ENCODE data around the gene ZC2HC1B. TPM values are rescaled to one million over a fixed set of nuclear protein-coding genes. Genes with fewer than 3 reads are reported as not detected.

Gene ZC2HC1B
- total and polyA plus RNA-seq, 2 experiments from 2014 or later = not detected

- H3K9me3 ChIP-seq (ENCODE audit: low read depth) = no peaks in the 10 kb centered on the region
- H3K4me1 ChIP-seq (ENCODE audit: insufficient read depth) = no peaks in the 10 kb centered on the region
- H3K79me2 ChIP-seq = peaks cover 3% of the 10 kb centered on the region
- 85% methylated on average over 2 of the region's 2 CpGs for WGBS (ENCODE audit: low lambda C conversion rate, missing lambda C conversion rate)
- H4K20me1 ChIP-seq (ENCODE audit: insufficient read depth, poor library complexity, severe bottlenecking) = no peaks in the 10 kb centered on the region
- no peak overlapping the region for H3K27ac ChIP-seq
- H3K4me2 ChIP-seq = no peak overlapping the region
- no peak for DNase-seq (ENCODE audit: low spot score)
- H3K9me2 ChIP-seq (replicated peaks; ENCODE audit: insufficient read depth) = no peaks in the 10 kb centered on the region
- no peaks in the 10 kb centered on the region for H3K27me3 ChIP-seq
- TF ChIP-seq CTCF (IDR thresholded peaks at IDR 0.05; ENCODE audit: poor library complexity) (no peak), EZH2 (IDR thresholded peaks at IDR 0.05; ENCODE audit: borderline replicate concordance) (no peak), EZH2phosphoT487 (IDR thresholded peaks at IDR 0.05; ENCODE audit: low read depth, severe bottlenecking, unreplicated experiment) (no peak)
- H3K4me3 ChIP-seq = no peak overlapping the region
- no peak overlapping the region for H2AFZ ChIP-seq
- no peaks in the 10 kb centered on the region for H3K36me3 ChIP-seq (replicated peaks; ENCODE audit: insufficient read depth, low read depth)
Observed at GRCh38 chr6:143982968-143983367, 118.7 kb downstream of the ZC2HC1B start.

GRCh38 chr6:143984666-143985065 lies 120.4 kb downstream of the ZC2HC1B start:
- Histone ChIP-seq H3K36me3 (replicated peaks; ENCODE audit: insufficient read depth, low read depth) (no peaks in the 10 kb centered on the region), H3K9me2 (replicated peaks; ENCODE audit: insufficient read depth) (no peaks in the 10 kb centered on the region), H3K4me1 (ENCODE audit: insufficient read depth) (no peaks in the 10 kb centered on the region), H3K79me2 (peaks cover 3% of the 10 kb centered on the region), H3K27ac (no peak overlapping the region), H4K20me1 (ENCODE audit: insufficient read depth, poor library complexity, severe bottlenecking) (no peaks in the 10 kb centered on the region), H3K4me2 (no peak overlapping the region), H3K9me3 (ENCODE audit: low read depth) (no peaks in the 10 kb centered on the region), H3K27me3 (no peaks in the 10 kb centered on the region), H3K4me3 (no peak overlapping the region), H2AFZ (no peak overlapping the region)
- no peak for DNase-seq (ENCODE audit: low spot score)
- 69% methylated on average over 2 of the region's 2 CpGs for WGBS (ENCODE audit: low lambda C conversion rate, missing lambda C conversion rate)
- no peak for TF ChIP-seq EZH2phosphoT487 (IDR thresholded peaks at IDR 0.05; ENCODE audit: low read depth, severe bottlenecking, unreplicated experiment)
- TF ChIP-seq EZH2 (IDR thresholded peaks at IDR 0.05; ENCODE audit: borderline replicate concordance) = no peak
- no peak for TF ChIP-seq CTCF (IDR thresholded peaks at IDR 0.05; ENCODE audit: poor library complexity)

GRCh38 chr6:143986463-143987065 lies 122.3 kb downstream of the ZC2HC1B start:
- TF ChIP-seq CTCF (IDR thresholded peaks at IDR 0.05; ENCODE audit: poor library complexity) (no peak), EZH2 (IDR thresholded peaks at IDR 0.05; ENCODE audit: borderline replicate concordance) (no peak), EZH2phosphoT487 (IDR thresholded peaks at IDR 0.05; ENCODE audit: low read depth, severe bottlenecking, unreplicated experiment) (no peak)
- no peak for DNase-seq (ENCODE audit: low spot score)
- Histone ChIP-seq H4K20me1 (ENCODE audit: insufficient read depth, poor library complexity, severe bottlenecking) (no peaks in the 10 kb centered on the region), H3K79me2 (peaks cover 8% of the 10 kb centered on the region), H3K4me3 (no peak overlapping the region), H3K9me2 (replicated peaks; ENCODE audit: insufficient read depth) (no peaks in the 10 kb centered on the region), H3K36me3 (replicated peaks; ENCODE audit: insufficient read depth, low read depth) (no peaks in the 10 kb centered on the region), H3K27me3 (no peaks in the 10 kb centered on the region), H3K27ac (no peak overlapping the region), H3K4me1 (ENCODE audit: insufficient read depth) (no peaks in the 10 kb centered on the region), H3K9me3 (ENCODE audit: low read depth) (no peaks in the 10 kb centered on the region), H2AFZ (no peak overlapping the region), H3K4me2 (no peak overlapping the region)
- WGBS (ENCODE audit: low lambda C conversion rate, missing lambda C conversion rate) = 65% methylated on average over 5 of the region's 5 CpGs

Small RNAs within 50 kb of the gene (small RNA-seq; reads per million reads assigned to genes)
- not detected for gene ZC2HC1B

Other genes with a start within 250 kb of the ZC2HC1B start
- 107 and 111 TPM in 2 replicates for gene PHACTR2, start 186.5 kb upstream of the ZC2HC1B start, total RNA-seq
- gene PHACTR2, start 186.5 kb upstream of the ZC2HC1B start, polyA plus RNA-seq = 86.6 and 96.8 TPM in 2 replicates
- 21.6 and 22.7 TPM in 2 replicates for gene LTV1, start 21.1 kb upstream of the ZC2HC1B start, total RNA-seq
- 27.8 and 29.1 TPM in 2 replicates for gene LTV1, start 21.1 kb upstream of the ZC2HC1B start, polyA plus RNA-seq
- 38.9 and 48.6 TPM in 2 replicates for gene PLAGL1, start 143.8 kb downstream of the ZC2HC1B start, total RNA-seq
- gene PLAGL1, start 143.8 kb downstream of the ZC2HC1B start, polyA plus RNA-seq = 88.9 and 96.1 TPM in 2 replicates
- 147 and 182 TPM in 2 replicates for gene SF3B5, start 231.1 kb downstream of the ZC2HC1B start, total RNA-seq
- gene SF3B5, start 231.1 kb downstream of the ZC2HC1B start, polyA plus RNA-seq = 155 and 179 TPM in 2 replicates